GM12878 (cell line): ENCODE data around the gene IDH3G. TPM values are rescaled to one million over a fixed set of nuclear protein-coding genes. Genes with fewer than 3 reads are reported as not detected.

Source experiments
- ATAC-seq: fragments of 200-7000 bp; cut with Tn5 transposase; 3 replicates; pipeline ENCODE4 v1.9.1; 2020; ENCODE audit warnings: mild to moderate bottlenecking, moderate library complexity
- BruUV-seq: library from RNA; stranded (reverse); fragments of 400-500 nt; replicated peaks from 2 replicates; lab custom pipeline; 2021; lab: Mats Ljungman, UMichigan
- CTCF ChIA-PET: fragments of 300-600 bp; sonication (Branson Sonifier 250); formaldehyde crosslinking; extraction: SDS; loops from one replicate; lab custom pipeline; 2021; ENCODE audit warnings: inconsistent platforms; lab: Yijun Ruan, JAX
- POLR2A ChIA-PET: fragments of 350-600 bp; formaldehyde crosslinking; extraction: SDS; loops from one replicate; lab custom pipeline; 2021; ENCODE audit warnings: inconsistent platforms; lab: Charles Lee
- RAD21 ChIA-PET: fragments of 300-600 bp; sonication (Branson Sonifier 250); formaldehyde crosslinking; loops from one replicate; lab custom pipeline; 2023; ENCODE audit warnings: antibody characterized with exemption; ENCODE audit not compliant: unreplicated experiment; lab: Charles Lee
- SMC1A ChIA-PET: fragments of 300-600 bp; sonication (Branson Sonifier 250); formaldehyde crosslinking; loops from one replicate; lab custom pipeline; 2023; ENCODE audit not compliant: unreplicated experiment, uncharacterized antibody; lab: Charles Lee
- DNase-seq: peaks from one replicate; pipeline ENCODE4 v3.0.0-alpha.2; 2011; ENCODE audit warnings: low read depth, low spot score
- FAIRE-seq: peaks from 3 replicates; lab custom pipeline; 2011; peaks lifted over from hg19 to GRCh38; lab: Jason Lieb, UNC
- H2AFZ ChIP-seq: 2 replicates; pipeline ENCODE4 v1.6.0; 2011; ENCODE audit warnings: low read depth, low read length, control low read depth; ENCODE audit not compliant: control insufficient read depth
- H3K27ac ChIP-seq: 2 replicates; pipeline ENCODE4 v1.5.1; 2011; ENCODE audit warnings: control low read depth; ENCODE audit not compliant: control insufficient read depth, insufficient read depth
- H3K27me3 ChIP-seq, 2 experiments: replicated peaks in 1 of 2; 2 replicates each; pipeline versions ENCODE4 v1.6.0 to v1.6.1; 2011; ENCODE audit warnings: low read length in 1 of 2; ENCODE audit not compliant: control insufficient read depth in 2 of 2, insufficient read depth in 2 of 2
- H3K36me3 ChIP-seq, 2 experiments: 2 replicates each; pipeline ENCODE4 v1.5.1; 2011; ENCODE audit warnings: low read length in 1 of 2; ENCODE audit not compliant: control insufficient read depth in 2 of 2, insufficient read depth in 2 of 2
- H3K4me1 ChIP-seq: 2 replicates; pipeline ENCODE4 v1.6.1; 2011; ENCODE audit warnings: mild to moderate bottlenecking, low read length, moderate library complexity, mixed read lengths; ENCODE audit not compliant: control insufficient read depth, insufficient read depth
- H3K4me2 ChIP-seq: 2 replicates; pipeline ENCODE4 v1.6.0; 2011; ENCODE audit warnings: control low read depth; ENCODE audit not compliant: control insufficient read depth, insufficient read depth
- H3K4me3 ChIP-seq: fragments of 200-600 bp; sonication (generic); 2 replicates; pipeline ENCODE4 v1.5.1; 2016
- H3K79me2 ChIP-seq: 2 replicates; pipeline ENCODE4 v1.6.0; 2011; ENCODE audit warnings: low read length; ENCODE audit not compliant: control insufficient read depth, insufficient read depth
- H3K9ac ChIP-seq: 2 replicates; pipeline ENCODE4 v1.8.0; 2011; ENCODE audit warnings: low read length, control low read depth, mixed read lengths; ENCODE audit not compliant: control insufficient read depth, insufficient read depth
- H3K9me3 ChIP-seq: replicated peaks from 3 replicates; pipeline ENCODE4 v1.5.1; 2011; ENCODE audit warnings: mild to moderate bottlenecking, low read length; ENCODE audit not compliant: control insufficient read depth, insufficient read depth
- H4K20me1 ChIP-seq: 2 replicates; pipeline ENCODE4 v1.6.0; 2011; ENCODE audit not compliant: control insufficient read depth, insufficient read depth
- CEBPB ChIP-seq, 2 experiments: fragments of 150-350 bp in 1 of 2; IDR thresholded peaks; 2 replicates each; pipeline ENCODE4 v1.6.1; 2012 to 2014; ENCODE audit warnings: low read depth in 2 of 2, low read length in 2 of 2, borderline replicate concordance in 1 of 2, inconsistent platforms in 1 of 2
- JUNB ChIP-seq: IDR thresholded peaks from 2 replicates; pipeline ENCODE4 v1.6.1; 2016; ENCODE audit warnings: antibody characterized with exemption, mild to moderate bottlenecking
- JUND ChIP-seq: IDR thresholded peaks from 2 replicates; pipeline ENCODE4 v1.6.1; 2012; ENCODE audit warnings: low read depth, mild to moderate bottlenecking, low read length, improper control_type of control experiment, moderate library complexity
- MXI1 ChIP-seq: fragments of 150-350 bp; IDR thresholded peaks from 2 replicates; pipeline ENCODE4 v1.6.1; 2011; ENCODE audit warnings: low read depth, mild to moderate bottlenecking, inconsistent platforms, low read length, improper control_type of control experiment
- SP1 ChIP-seq: IDR thresholded peaks from one replicate; pipeline ENCODE4 v1.6.1; 2011; ENCODE audit warnings: low read depth, low read length
- SREBF2 ChIP-seq: IDR thresholded peaks from 2 replicates; pipeline ENCODE4 v1.6.1; 2012; ENCODE audit warnings: mild to moderate bottlenecking, low read length
- TARDBP ChIP-seq: IDR thresholded peaks from 2 replicates; pipeline ENCODE4 v1.6.1; 2016; ENCODE audit warnings: borderline replicate concordance
- ZNF207 ChIP-seq: fragments of 450-650 bp; IDR thresholded peaks from 2 replicates; pipeline ENCODE4 v1.6.1; 2014; ENCODE audit warnings: antibody characterized with exemption, mild to moderate bottlenecking, borderline replicate concordance
- ZNF687 ChIP-seq: fragments of 450-650 bp; IDR thresholded peaks from 2 replicates; pipeline ENCODE4 v1.6.1; 2017; ENCODE audit warnings: mild to moderate bottlenecking, moderate library complexity
- WGBS: methylation state at CpG from one replicate; pipeline ENCODE4 v1.1.6; 2016; ENCODE audit warnings: low lambda C conversion rate; ENCODE audit not compliant: insufficient replicate concordance, insufficient coverage; ENCODE audit errors: missing lambda C conversion rate; 5-methylcytosine and 5-hydroxymethylcytosine counted together
- in situ Hi-C: fragments of 300-500 bp; cut with MboI; formaldehyde crosslinking; loops from 9 replicates; pipeline ENCODE4 v1.14.3; 2018; ENCODE audit warnings: mixed read lengths
- intact Hi-C: fragments of 100-400 bp; cut with micrococcal nuclease; formaldehyde crosslinking; loops from one replicate; pipeline ENCODE4 v1.14.2; 2022; ENCODE audit not compliant: unreplicated experiment
- polyA plus RNA-seq, 11 experiments: library from polyadenylated mRNA; depleted of rRNA in 4 of 11; unstranded in 6 of 11; stranded (reverse) in 5 of 11; fragments of >200 nt; fragmentation: Nextera tagmentation in 4 of 11; fragmentation: Illumina TruSeq in 1 of 11; extraction: Ambion mirVana in 4 of 11; extraction: Trizol in 1 of 11; gene quantifications; 1 replicate in 1 of 11; 2 replicates in 10 of 11; pipeline versions ENCODE4 v1.2.1 to v1.2.3, GENCODE V29; 2011 to 2016; ENCODE audit warnings: inconsistent platforms in 2 of 11, missing spikeins in 2 of 11, low read depth in 1 of 11
- total RNA-seq, 4 experiments: library from RNA; depleted of rRNA in 3 of 4; stranded (reverse); fragments of >200 nt in 3 of 4; fragmentation: Illumina TruSeq in 1 of 4; extraction: Trizol in 1 of 4; gene quantifications; 2 replicates each; pipeline versions ENCODE4 v1.2.1 to v1.2.3, GENCODE V29; 2013 to 2021

IDH3G gene
- total and polyA plus RNA-seq, 10 of the 15 experiments (the other 5 are each of a cell fraction or from before 2014, with no cell fraction given) = 26.3 to 102 (median 66.6) TPM

GRCh38 chrX:153776611-153777045 is 17.5 kb downstream of the IDH3G start (continued):
- no peak for TF ChIP-seq ZNF687
- no peak for TF ChIP-seq SP1
- TF ChIP-seq SREBF2 = no peak
- no peak for TF ChIP-seq CEBPB (IDR thresholded peaks at IDR 0.05; ENCODE audit: borderline replicate concordance in 1 of 2, low read depth in 2 of 2, low read length in 2 of 2)
- TF ChIP-seq MXI1 = no peak
- TF ChIP-seq, all 136 proteins: peak for 0

- intact Hi-C loops (no loop called here), in situ Hi-C loops (no loop called here)
- DNase-seq = no peak
- SMC1A ChIA-PET = no interaction called here
- H3K4me2 ChIP-seq = no peak overlapping the region
- no TSS peak for BruUV-seq
- no peaks in the 10 kb centered on the region; the same call in 2 of the 3 replicates for H3K9me3 ChIP-seq
- CTCF ChIA-PET = no interaction called here
- POLR2A ChIA-PET = no interaction called here
- H3K4me1 ChIP-seq = no peaks in the 10 kb centered on the region
- TF ChIP-seq ZNF207 (no peak), JUND (no peak), JUNB (no peak), TARDBP (no peak)
- H3K9ac ChIP-seq = no peak overlapping the region
- H3K79me2 ChIP-seq = no peaks in the 10 kb centered on the region
- no peak for ATAC-seq
- WGBS = 46% methylated on average over 15 of the region's 20 CpGs
- no peak overlapping the region for H3K27ac ChIP-seq
- RAD21 ChIA-PET = no interaction called here
- no peaks in the 10 kb centered on the region for H4K20me1 ChIP-seq
- FAIRE-seq = no peak
- H3K4me3 ChIP-seq = no peak overlapping the region
- H3K27me3 ChIP-seq = no peaks in the 10 kb centered on the region
- no peaks in the 10 kb centered on the region for H3K36me3 ChIP-seq
- H2AFZ ChIP-seq = no peak overlapping the region
Observed at GRCh38 chrX:153776120-153776599, 18.0 kb downstream of the IDH3G start.
